ENCODE data around the gene TFG.
A peak's percentile ranks its signal among the peaks of the same experiment; 100 is the strongest.

Gene TFG

DNA sequence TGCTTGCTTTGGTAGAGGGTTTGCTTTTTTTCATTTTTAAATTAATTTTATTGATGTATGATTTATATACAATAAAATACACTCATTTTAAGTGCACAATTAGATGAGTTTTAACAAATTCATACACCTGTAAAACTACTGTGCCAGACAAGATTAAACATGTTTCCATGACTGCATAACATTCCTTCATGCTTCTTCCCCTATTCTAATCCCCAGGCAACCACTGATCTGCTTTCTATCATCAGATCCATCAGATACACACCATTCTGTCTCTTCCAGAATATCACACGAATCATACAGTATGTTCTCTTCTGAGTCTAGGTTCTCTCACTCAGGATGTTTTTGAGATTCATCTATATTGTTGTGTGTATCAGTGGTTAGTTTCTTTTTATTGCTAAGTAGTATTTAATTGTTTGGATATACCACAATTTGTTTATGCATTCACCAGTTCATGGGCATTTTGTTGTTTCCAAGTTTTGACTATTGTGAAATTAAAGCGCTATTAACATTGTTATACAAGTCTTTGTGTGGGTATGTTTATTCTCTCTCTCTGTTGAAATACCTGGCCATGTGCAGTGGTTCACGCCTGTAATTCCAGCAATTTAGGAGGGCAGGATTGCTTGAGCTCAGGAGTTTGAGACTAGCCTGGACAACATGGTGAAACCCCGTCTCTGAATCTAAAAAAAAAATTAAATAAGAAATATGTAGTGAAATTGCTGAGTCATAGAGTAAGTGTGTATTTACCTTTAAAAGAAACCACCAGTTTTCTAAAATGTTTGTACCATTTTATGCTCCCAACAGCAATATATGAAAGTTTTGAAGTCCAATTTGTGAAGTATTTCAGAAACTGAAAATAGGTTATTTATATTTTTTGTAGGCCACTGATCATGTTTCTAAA is 7.0 kb upstream of the TFG start:
- no peak for DNase-seq
- H3K36me3 ChIP-seq (replicated peaks) = no peaks in the 10 kb centered on the region
- H3K4me3 ChIP-seq (ENCODE audit: low read depth, low read length) = no peak overlapping the region
- in situ Hi-C loops (cut with HindIII; ENCODE audit: low pct_ligation_motif_present, low sequenced_read_pairs) = no loop called here
- TF ChIP-seq, protein P1, sequence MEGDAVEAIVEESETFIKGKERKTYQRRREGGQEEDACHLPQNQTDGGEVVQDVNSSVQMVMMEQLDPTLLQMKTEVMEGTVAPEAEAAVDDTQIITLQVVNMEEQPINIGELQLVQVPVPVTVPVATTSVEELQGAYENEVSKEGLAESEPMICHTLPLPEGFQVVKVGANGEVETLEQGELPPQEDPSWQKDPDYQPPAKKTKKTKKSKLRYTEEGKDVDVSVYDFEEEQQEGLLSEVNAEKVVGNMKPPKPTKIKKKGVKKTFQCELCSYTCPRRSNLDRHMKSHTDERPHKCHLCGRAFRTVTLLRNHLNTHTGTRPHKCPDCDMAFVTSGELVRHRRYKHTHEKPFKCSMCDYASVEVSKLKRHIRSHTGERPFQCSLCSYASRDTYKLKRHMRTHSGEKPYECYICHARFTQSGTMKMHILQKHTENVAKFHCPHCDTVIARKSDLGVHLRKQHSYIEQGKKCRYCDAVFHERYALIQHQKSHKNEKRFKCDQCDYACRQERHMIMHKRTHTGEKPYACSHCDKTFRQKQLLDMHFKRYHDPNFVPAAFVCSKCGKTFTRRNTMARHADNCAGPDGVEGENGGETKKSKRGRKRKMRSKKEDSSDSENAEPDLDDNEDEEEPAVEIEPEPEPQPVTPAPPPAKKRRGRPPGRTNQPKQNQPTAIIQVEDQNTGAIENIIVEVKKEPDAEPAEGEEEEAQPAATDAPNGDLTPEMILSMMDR (IDR thresholded peaks at IDR 0.05; ENCODE audit: low read depth, low read length, missing control alignments) = no peak
- no peaks in the 10 kb centered on the region for H3K27me3 ChIP-seq (replicated peaks)
- no peak overlapping the region for H3K27ac ChIP-seq

DNA sequence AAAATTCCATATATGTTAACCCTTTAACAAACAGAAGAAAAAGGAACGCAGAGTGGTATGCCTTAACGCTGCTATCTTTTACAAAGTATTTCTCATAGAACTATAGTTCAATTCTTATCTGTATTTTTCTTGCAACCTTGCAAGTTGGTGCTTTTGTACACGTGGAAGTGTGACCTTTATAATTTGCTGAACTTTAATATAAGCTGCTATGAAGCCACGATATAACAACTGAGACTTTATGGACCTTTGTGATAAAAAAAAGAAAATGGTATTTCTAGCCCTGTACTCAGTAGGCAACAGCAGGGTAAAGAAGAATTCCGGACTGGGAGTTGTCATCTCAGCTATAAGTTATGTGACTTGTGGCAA is 6.3 kb upstream of the TFG start:
- no peaks in the 10 kb centered on the region for H3K27me3 ChIP-seq (replicated peaks)
- H3K36me3 ChIP-seq (replicated peaks) = no peaks in the 10 kb centered on the region
- TF ChIP-seq, protein P1 (IDR thresholded peaks at IDR 0.05; ENCODE audit: low read depth, low read length, missing control alignments) = no peak
- in situ Hi-C loops (cut with HindIII; ENCODE audit: low pct_ligation_motif_present, low sequenced_read_pairs) = no loop called here
- no peak overlapping the region for H3K27ac ChIP-seq
- DNase-seq = no peak
- H3K4me3 ChIP-seq (ENCODE audit: low read depth, low read length) = no peak overlapping the region

DNA sequence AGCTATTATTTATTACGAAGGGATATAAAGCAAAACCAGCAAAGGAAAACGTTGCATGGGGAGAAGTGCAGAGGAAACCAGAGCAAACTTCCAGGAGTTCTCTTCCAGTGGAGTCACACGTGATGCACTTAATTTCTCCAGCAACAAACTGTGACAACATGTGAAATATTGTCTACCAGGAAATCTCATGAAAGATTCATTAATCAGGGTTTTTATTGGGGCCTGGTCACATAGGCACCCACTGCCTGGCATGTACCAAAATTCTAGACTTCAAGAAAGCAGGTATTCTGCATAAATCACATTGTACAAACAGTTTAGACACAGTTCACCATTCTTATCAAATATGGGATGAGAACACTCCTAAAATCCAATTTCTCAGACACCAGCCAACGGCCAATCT is 5.4 kb upstream of the TFG start:
- Histone ChIP-seq H3K27me3 (replicated peaks) (no peaks in the 10 kb centered on the region), H3K27ac (no peak overlapping the region), H3K36me3 (replicated peaks) (no peaks in the 10 kb centered on the region), H3K4me3 (ENCODE audit: low read depth, low read length) (no peak overlapping the region)
- no peak for DNase-seq
- in situ Hi-C loops (cut with HindIII; ENCODE audit: low pct_ligation_motif_present, low sequenced_read_pairs) = no loop called here
- TF ChIP-seq, protein P1 (IDR thresholded peaks at IDR 0.05; ENCODE audit: low read depth, low read length, missing control alignments) = no peak

DNA sequence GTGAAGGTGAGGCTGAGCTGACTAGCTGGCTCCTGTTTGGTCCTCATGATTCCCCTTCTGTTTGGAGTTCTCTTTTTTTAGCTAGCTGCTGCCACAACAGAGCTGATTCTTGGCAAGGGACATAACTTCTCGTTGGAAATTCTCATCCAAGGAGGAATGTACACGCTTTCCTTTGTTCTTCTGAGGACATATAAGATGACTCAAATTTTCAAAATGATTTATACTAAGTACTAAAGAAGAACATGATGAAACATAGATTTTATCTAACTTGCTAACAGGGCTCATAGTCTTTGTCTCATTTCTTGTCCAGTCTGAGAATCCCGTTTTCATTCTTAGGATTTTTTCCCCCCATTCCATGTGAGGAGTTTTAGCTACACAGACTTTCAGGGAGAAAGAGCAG is 2.9 kb upstream of the TFG start:
- H3K36me3 ChIP-seq (replicated peaks) = peaks cover 5% of the 10 kb centered on the region
- H3K4me3 ChIP-seq (ENCODE audit: low read depth, low read length) = no peak overlapping the region
- no peaks in the 10 kb centered on the region for H3K27me3 ChIP-seq (replicated peaks)
- TF ChIP-seq, protein P1 (IDR thresholded peaks at IDR 0.05; ENCODE audit: low read depth, low read length, missing control alignments) = no peak
- in situ Hi-C loops (cut with HindIII; ENCODE audit: low pct_ligation_motif_present, low sequenced_read_pairs) = no loop called here
- H3K27ac ChIP-seq = no peak overlapping the region
- no peak for DNase-seq

DNA sequence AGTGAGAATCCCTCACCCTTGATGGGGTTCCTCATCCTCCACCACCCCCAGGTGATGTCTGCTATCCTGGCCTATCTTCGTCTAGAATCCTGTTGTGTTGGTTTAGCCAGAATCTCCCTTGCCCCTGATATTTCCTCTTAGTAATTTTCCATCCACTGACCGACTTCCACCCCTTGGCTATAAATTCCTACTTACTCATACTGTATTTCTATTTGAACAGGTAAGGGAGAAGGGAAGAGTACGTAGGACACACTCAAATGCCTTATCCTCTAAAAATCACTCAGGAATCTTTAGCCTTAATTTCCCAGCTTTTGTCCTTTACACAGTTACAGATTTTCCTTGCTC is 678 bp upstream of the TFG start:
- TF ChIP-seq, protein P1 (IDR thresholded peaks at IDR 0.05; ENCODE audit: low read depth, low read length, missing control alignments) = no peak
- peak overlapping the region; percentile 94 for H3K27ac ChIP-seq
- no peaks in the 10 kb centered on the region for H3K27me3 ChIP-seq (replicated peaks)
- no peak for DNase-seq
- H3K36me3 ChIP-seq (replicated peaks) = peaks cover 11% of the 10 kb centered on the region
- peak overlapping the region; percentile 91 for H3K4me3 ChIP-seq (ENCODE audit: low read depth, low read length)
- in situ Hi-C loops (cut with HindIII; ENCODE audit: low pct_ligation_motif_present, low sequenced_read_pairs) = no loop called here

DNA sequence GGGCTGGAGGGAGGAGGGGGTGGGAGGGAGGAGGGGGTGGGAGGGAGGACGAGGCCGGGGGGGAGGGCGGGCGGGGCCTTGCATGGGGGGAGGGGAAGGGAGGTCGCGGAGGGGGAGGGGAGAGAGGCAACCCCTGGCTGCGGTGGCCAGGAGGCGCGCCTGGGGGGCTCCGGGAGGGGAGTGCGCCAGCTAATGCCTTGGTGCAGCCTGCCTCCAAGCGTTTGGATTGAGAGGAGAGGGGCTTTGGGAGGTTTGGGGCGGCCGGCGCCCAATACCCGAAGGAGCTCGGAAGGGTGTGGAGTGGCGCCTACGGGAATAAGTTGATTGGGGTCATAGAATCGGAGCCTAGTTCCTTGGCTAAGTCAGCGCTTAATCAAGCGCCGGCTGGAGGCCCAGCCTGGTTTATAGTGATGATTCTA is 557 bp downstream of the TFG start:
- Histone ChIP-seq H3K4me3 (ENCODE audit: low read depth, low read length) (peak overlapping the region; percentile 91), H3K27ac (peak overlapping the region; percentile 94), H3K27me3 (replicated peaks) (no peaks in the 10 kb centered on the region), H3K36me3 (replicated peaks) (peaks cover 17% of the 10 kb centered on the region)
- in situ Hi-C loops (cut with HindIII; ENCODE audit: low pct_ligation_motif_present, low sequenced_read_pairs) = no loop called here
- TF ChIP-seq, protein P1 (IDR thresholded peaks at IDR 0.05; ENCODE audit: low read depth, low read length, missing control alignments) = peak; percentile 12
- peak; percentile 8 for DNase-seq
